GM18511 (cell line): ENCODE measurements around the gene ACR.

Source experiments
- ATAC-seq: cut with Tn5 transposase; IDR thresholded peaks from one replicate; pipeline ENCODE4 v1.9.1; 2021; ENCODE audit warnings: mild to moderate bottlenecking, moderate library complexity; ENCODE audit not compliant: unreplicated experiment

Gene ACR

DNA sequence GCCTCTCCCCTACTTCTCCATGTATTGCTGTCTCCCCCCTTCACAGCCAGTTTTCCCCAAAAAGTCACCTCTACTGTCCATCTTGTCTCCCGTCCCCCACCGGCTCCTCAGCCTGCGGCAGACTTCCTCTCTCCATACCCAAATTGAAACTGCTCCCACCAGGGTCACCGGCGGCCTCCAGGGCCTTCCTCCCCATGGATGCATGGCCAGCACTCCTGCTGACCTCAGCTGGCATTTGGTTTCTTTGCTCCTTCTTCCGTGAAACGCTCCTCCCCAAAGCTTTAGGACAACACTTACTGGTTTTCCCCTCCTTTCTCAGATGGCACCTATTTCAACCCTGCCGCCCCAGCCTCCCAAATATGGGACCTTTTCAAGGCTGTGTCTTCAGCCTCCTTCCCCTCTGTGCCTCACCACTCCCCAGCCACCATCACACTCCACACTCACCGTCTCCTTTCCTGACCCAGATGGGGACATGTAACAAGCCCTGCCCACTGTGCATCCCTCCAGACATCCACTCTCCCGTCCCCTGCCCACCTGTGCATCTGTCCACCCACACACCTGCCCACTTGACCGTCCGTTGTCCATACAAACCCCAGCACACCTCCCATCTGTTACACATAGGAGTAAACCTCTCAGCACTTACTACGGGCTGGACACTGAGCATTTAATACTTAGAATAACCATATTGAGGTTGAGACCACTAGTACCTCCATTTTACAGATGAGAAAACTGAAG lies 21.5 kb upstream of the ACR start:
- no peak for ATAC-seq

DNA sequence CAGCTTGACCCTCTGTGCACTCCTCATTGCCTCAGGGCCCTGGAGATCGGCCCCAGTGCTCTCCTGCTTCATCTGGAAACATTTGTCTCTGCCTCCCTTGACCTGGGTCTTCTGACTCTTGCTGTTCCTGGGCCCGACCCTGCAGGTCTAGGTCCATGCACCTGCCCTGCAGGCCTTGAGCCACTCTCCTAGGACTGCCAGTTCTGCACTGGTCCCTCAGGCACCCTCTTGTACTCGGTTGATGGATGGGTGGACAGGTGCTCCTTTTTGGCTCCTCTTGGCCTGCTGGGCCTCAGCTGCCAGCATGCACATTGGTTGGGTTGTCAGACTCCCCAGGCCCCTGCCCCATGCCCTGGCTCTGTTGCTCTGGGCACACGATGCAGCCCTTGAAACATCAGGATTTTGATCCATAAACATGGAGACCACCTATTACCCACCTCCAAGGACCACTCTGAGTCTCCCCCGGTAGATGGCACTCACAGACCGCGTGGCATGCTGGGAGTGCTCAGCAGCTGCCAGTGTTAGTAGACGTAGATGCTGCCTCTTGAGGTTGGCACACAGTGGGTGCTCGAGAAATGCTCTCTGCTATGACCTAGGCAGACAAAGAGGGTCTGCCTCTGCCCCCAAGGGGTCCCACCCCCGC lies 20.2 kb upstream of the ACR start:
- no peak for ATAC-seq

DNA sequence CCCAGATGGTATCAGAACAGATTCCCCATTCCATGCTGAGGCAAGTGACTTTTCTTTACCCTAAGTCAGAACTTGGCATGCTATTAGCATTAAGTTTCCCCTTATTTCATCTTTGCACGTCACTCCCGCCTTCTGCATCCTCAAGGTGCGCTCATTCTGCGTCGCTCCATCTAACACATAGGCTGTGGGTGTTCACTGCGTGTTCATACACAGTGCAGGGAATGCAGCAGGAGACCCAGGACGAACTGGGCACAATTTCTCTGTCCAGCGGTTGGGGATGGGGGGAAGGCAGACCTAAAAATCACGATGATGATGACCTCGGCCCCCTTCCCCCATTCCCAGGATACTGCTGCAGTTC lies 19.7 kb upstream of the ACR start:
- ATAC-seq, result no peak

DNA sequence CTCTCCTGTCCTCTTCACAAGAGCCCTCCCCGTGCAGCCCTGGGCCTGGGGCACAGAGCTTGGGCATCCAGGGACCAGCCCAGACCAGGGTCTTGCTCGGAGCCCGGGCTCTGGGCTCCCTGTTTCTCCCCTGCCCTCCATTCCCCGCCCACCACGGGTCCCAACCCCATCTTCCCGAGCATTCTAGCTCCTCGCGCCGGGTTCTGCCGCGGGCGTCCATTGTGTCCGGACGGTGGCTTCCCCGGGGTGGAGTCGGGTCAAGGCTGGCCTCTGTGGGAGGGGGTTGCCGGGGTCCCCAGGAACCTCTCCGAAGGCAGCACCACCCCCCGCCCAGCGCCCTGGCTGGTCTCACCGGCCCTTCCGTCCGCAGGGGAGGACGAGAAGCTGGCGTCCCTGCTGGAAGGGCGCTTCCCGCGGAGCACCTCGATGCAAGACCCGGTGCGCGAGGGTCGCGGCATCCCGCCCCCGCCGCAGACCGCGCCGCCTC lies 18.1 kb upstream of the ACR start:
- no peak for ATAC-seq

DNA sequence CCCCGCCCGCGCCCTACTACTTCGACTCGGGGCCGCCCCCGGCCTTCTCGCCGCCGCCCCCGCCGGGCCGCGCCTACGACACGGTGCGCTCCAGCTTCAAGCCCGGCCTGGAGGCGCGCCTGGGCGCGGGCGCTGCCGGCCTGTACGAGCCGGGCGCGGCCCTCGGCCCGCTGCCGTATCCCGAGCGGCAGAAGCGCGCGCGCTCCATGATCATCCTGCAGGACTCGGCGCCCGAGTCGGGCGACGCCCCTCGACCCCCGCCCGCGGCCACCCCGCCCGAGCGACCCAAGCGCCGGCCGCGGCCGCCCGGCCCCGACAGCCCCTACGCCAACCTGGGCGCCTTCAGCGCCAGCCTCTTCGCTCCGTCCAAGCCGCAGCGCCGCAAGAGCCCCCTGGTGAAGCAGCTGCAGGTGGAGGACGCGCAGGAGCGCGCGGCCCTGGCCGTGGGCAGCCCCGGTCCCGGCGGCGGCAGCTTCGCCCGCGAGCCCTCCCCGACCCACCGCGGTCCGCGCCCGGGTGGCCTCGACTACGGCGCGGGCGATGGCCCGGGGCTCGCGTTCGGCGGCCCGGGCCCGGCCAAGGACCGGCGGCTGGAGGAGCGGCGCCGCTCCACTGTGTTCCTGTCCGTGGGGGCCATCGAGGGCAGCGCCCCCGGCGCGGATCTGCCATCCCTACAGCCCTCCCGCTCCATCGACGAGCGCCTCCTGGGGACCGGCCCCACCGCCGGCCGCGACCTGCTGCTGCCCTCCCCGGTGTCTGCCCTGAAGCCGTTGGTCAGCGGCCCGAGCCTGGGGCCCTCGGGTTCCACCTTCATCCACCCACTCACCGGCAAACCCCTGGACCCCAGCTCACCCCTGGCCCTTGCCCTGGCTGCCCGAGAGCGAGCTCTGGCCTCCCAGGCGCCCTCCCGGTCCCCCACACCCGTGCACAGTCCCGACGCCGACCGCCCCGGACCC lies 17.4 kb upstream of the ACR start:
- no peak for ATAC-seq

DNA sequence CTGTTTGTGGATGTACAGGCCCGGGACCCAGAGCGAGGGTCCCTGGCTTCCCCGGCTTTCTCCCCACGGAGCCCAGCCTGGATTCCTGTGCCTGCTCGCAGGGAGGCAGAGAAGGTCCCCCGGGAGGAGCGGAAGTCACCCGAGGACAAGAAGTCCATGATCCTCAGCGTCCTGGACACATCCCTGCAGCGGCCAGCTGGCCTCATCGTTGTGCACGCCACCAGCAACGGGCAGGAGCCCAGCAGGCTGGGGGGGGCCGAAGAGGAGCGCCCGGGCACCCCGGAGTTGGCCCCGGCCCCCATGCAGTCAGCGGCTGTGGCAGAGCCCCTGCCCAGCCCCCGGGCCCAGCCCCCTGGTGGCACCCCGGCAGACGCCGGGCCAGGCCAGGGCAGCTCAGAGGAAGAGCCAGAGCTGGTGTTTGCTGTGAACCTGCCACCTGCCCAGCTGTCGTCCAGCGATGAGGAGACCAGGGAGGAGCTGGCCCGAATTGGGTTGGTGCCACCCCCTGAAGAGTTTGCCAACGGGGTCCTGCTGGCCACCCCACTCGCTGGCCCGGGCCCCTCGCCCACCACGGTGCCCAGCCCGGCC lies 16.7 kb upstream of the ACR start:
- ATAC-seq, result no peak

DNA sequence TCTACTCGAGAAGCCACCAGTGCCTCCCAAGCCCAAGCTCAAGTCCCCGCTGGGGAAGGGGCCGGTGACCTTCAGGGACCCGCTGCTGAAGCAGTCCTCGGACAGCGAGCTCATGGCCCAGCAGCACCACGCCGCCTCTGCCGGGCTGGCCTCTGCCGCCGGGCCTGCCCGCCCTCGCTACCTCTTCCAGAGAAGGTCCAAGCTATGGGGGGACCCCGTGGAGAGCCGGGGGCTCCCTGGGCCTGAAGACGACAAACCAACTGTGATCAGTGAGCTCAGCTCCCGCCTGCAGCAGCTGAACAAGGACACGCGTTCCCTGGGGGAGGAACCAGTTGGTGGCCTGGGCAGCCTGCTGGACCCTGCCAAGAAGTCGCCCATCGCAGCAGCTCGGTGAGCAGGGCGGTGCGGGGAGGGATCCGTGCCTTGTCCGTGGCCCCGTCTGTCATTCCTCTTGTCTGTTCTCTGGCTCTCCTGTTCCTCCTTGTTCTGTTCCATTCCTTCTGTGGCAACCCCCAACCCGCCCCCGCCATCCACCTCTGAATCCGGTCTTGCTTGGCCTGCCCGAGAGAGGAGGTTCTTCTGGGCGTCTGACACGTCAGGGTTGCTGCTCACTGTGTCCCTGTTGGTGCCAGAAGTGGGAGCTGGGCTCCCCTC lies 15.8 kb upstream of the ACR start:
- no peak for ATAC-seq

DNA sequence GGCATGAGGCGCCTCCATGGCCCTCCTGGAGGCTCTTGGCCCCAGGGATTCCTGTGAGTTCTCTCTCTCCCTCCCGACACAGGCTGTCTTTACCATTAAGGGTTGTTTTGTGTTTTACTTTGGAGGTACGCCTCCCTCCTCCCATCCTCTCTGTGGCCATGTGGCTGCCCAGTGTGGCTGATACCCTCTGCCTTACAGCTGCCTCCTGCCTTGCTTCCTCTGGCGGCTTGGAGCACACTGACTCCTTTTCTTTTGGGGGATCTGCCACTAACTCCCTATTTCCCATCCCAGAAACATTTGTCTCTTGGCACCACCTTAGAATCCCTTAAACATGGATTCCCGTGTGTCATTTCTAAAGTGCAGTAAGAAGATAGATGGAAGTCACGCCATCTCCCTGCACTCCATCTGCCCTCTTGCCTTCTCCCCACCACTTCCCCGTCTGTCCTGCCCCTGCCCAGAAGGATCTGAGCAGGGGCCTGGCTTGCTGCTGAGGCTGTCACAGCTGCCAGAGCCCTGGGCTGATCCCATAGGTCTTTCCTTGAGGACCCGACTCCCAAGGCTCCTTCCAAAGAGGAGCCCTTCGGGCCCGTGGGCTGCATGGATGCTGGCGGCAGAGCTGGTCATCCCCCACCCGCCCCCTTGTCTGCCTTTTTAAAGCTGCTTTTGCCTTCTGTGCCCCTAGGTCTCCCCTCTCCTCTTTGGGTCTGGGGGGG lies 15.1 kb upstream of the ACR start:
- ATAC-seq, result no peak

DNA sequence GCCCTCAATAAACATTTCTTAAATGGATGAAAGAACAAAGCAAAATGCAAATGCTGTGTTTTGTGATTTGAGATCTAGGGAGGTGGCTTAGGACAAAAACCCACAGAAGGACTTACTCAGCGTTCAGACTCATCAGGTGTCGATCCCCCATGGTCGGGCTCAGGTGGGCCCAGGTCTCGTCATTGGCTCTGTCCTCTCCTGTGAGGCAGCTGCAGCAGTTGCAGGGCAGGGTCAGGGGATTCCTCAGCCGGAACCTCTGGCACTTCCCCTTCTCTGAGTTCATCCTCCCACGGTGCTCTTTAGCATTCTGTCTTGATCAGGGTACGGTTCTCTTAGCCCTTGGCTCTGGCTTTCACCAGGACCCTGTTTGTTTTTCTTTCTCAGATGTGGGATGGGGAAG lies 14.0 kb upstream of the ACR start:
- no peak for ATAC-seq

DNA sequence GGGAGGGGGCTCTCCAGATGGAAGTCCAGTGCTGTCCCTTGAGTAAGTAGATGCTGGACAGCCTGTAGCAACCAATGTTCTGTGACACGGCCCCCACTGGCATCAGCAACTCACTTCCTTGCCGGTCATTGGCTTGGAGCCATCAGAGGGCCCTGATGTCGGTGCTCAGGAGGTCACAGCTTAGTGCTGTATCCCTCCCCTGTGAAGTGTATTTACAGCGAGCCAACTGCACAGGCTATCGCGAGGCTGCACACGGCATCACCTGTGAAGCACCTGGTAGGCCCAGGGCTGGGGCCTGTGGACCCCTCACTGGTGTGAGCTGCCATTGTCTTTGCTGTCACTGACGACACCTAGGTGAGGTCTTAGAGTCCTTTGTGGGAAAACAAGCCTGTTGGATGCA lies 13.4 kb upstream of the ACR start:
- ATAC-seq, result no peak

DNA sequence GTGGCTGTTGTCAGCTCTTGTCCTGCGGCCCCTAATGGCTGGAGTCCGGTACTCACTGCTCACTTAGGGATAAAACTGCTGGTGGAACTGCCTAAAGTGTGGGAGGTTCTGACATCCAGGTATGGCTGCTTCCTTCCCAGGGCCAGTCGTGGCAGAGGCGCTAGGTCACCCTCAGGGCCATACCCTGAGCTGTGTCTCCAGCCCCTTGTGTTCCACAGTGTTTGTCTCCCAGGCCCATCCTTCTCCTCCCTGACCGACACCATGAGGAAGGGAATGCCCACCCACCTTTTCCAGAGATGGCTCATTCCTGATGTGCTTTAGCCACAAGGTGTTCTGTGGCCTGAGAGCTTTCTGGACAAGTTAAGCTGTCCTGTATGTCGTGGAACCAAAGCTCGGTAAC lies 12.4 kb upstream of the ACR start:
- no peak for ATAC-seq

DNA sequence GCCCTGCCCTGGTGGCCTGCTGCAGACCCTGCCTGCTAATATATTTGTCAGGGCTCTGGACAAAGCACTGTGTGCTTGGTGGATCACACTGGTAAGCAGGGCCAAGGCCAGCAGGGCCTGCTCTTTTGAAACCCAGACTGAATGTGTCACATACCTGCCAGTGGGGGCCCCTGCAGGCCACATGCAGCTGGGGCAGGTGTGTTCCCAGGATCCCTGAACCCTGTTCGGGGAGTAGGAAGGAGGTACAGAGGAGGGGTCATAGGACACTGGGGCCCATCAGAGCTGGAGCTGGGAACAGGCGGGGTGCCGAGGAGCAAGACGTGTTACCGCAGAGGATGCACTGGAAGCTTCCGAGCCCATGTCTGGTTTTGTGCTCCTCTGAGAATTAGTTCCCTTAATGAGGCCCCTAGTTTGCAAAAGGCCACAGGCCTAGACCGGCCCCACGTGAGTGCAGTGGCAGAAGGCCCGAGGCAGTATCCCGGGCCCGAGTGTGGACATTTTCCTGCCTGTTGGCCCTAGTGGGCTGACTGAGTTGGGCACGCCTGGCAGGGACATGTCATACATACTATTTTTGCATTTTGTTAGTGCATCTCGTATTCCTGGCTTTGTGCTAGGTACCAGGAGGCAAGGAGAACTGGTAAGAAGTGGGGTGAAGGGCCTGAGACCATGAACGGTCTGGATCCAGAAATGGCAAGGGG lies 11.2 kb upstream of the ACR start:
- no peak for ATAC-seq

DNA sequence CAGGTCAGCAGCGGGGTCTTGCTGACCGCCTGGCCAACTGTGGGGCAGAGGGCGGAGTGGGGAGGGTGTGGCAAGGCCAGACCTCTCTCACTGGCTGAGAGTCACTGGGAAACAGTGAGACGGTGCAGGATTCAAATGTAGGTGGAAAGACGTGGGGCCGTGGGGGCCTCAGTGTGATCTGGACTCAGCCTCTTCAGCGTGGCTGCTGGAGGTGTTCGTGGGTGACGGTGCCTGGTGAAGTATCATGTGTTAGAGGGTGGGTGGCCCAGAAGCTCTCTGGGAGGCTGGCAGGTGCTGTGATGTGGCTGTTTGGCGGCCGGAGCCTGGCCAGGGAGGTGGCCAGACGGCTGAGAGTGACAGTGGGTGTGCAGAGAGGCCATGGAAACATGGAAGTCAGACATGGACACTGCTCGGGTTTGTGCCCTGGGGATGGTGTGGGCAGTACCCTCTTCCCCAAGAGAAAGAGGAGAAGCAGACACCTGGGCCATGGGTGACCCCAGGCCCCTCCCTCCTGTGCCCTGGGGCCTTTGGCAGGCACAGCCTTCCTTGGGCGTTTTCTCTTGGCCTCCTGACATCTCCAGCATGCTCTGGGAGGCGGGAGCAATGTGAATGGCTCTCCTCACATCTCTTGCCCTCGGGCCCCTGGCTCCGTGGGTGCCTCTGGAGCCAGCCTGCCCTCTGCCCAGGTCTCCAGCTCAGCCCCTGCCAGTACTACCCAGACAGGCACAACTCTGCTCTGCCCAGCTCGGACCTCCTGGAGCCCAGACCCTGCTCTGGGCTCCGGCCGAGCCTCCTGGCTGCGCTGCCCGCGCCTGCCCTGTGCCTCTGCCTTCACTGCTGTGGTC lies 10.1 kb upstream of the ACR start:
- no peak for ATAC-seq

DNA sequence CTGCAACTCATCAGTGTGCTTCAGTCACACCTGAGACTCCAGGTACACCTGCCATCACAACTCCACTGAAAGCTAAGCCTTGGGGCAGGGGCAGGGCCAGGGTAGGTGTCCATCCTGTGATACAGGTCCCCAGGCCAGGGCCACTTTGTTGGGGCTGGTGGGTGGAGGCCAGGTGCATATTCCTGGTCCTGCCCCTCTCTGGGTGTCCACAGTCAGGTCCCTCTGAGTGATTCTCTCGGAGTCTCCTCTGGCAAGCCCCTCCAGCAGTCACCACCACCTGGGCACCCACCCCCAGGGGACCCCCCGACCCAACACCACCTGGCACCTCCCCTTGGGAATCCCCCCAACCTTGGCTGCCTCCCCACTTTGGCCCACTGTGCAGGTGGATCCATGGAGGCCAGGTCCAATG lies 9.5 kb upstream of the ACR start:
- ATAC-seq, result no peak

DNA sequence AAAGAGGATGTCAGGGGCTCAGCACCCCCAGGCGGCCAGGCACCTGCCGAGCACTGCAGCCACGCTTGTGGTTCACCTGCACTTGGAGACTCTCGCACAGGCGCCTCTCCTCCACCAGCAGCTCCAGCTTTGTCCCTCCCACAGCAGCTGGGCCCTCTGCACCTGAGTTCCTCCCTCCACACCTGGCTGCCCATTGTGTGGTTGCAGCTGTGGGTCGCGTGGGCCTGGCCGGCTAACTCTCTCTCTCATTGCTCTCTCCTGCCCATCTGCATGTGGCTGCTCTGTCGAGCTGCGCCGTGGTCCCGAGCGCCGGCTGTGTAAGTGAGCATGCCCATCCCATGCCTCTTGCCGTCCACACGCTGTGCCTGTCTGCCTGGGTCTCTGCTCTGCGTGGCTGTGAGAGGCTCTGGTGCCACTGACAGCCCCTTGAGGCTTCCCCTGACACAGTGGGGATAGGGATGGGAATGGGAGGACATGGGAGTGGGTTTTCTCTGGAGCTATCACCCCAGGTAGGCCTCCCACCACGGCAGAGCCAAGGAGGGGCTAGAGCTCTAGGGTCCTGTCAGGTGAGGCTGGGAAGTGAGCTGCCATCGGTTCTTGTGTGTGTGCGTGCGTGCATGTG lies 8.5 kb upstream of the ACR start:
- no peak for ATAC-seq

DNA sequence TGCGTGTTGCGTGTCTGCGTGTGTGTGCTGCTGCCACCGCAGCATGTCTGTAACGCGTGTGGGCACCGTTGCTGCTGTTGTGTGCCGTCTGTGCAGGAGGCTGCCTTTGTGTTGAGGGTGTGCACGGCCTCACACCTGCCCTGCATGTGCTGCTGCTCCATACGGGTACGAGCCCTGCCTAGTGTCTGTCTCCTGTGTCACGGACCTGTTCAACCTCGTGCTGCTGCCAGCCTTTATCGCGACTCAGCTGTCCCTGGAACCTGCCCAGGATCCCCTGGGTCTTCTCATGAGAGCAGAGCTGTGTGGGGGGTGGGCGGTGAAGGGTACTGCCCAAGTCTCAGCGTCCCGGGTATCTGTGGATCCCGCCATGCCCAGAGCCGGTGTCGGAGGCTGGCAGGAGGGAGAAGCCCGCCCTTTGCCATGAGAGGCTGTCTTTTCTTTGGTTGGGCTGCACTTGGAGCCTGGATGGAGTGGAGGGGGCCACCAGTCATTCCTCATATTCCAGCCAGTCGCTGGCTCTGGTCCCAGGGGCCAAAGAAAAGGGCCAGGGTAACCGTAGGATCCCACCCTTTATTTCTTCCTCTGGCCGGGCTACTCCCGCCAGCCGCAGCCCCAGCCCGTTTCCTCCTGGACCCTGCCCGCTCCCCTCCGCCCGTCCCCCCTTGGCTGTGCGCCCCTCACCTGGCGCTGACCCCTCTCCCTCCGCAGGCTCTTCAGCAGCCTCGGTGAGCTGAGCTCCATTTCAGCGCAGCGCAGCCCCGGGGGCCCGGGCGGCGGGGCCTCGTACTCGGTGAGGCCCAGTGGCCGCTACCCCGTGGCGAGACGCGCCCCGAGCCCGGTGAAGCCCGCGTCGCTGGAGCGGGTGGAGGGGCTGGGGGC lies 7.8 kb upstream of the ACR start:
- ATAC-seq, result no peak

DNA sequence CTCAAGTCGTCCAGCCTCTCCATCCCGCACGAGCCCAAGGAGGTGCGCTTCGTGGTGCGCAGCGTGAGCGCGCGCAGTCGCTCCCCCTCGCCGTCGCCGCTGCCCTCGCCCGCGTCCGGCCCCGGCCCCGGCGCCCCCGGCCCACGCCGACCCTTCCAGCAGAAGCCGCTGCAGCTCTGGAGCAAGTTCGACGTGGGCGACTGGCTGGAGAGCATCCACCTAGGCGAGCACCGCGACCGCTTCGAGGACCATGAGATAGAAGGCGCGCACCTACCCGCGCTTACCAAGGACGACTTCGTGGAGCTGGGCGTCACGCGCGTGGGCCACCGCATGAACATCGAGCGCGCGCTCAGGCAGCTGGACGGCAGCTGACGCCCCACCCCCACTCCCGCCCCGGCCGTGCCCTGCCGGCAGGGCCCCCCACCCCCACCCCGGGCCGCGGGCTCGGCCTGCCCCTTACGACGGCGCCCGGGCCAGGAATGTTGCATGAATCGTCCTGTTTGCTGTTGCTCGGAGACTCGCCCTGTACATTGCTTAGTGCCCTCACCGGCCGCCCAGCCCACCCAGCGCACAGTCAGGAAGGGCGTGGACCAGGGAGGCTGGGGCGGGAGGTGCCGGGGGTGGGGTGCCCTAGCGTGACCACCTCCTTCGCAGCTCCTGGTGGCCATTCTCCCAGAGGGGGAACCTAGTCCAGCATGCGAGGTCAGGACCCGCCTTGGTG lies 6.9 kb upstream of the ACR start:
- no peak for ATAC-seq
